HG02973 (cell line): Measurements from ENCODE around the gene ZNF354B.
"Not testable (repeated sequence)": the region's sequence is repeated elsewhere in the genome, so short reads cannot be mapped to it uniquely, and the experiment has no call there.

Source experiments
- ATAC-seq: cut with Tn5 transposase; IDR thresholded peaks from one replicate; pipeline ENCODE4 v1.9.1; 2021; ENCODE audit warnings: moderate library complexity; ENCODE audit not compliant: unreplicated experiment

ZNF354B gene

GRCh38 chr5:178859625-178860521 is at the start of gene ZNF354B:
TSS of gene ZNF354B (plus strand) at chr5:178859953. CDS start at chr5:178861048, 1,095 bp downstream.
- peak; percentile 99 for ATAC-seq

GRCh38 chr5:178817506-178817905 is 42.2 kb upstream of the ZNF354B start:
- no peak for ATAC-seq

DNA sequence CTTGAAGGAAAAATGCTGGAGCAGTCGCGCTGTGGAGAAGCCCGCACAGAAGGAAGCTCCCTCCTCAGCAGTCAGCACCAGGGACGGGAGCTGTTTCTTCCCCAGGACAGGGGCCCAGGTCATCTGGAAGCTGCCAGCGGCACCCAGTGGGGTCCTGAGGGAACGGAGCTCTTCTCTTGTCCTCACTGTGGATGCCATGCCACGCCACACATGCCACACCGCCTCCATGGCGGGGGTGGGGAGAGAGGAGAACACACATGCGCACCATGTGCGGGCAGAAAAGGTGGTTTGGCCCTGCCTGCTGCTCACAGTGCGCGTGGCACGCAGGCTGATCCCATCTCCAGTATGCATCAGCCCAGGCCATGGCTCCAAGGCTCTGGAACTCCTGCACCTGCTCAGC is 41.7 kb upstream of the ZNF354B start:
- no peak for ATAC-seq

- no peak for ATAC-seq
Measured at GRCh38 chr5:178820001-178820400, 39.8 kb upstream of the ZNF354B start.

GRCh38 chr5:178825444-178825843 is 34.3 kb upstream of the ZNF354B start:
- ATAC-seq = no peak

- no peak for ATAC-seq
Measured at GRCh38 chr5:178826216-178826615, 33.5 kb upstream of the ZNF354B start.

GRCh38 chr5:178827636-178828035 is 32.1 kb upstream of the ZNF354B start:
- no peak for ATAC-seq

- no peak for ATAC-seq
Measured at GRCh38 chr5:178831049-178831448, 28.7 kb upstream of the ZNF354B start.

- no peak for ATAC-seq
Measured at GRCh38 chr5:178832618-178833201, 27.0 kb upstream of the ZNF354B start.

GRCh38 chr5:178836628-178837027 is 23.1 kb upstream of the ZNF354B start:
- ATAC-seq = no peak

DNA sequence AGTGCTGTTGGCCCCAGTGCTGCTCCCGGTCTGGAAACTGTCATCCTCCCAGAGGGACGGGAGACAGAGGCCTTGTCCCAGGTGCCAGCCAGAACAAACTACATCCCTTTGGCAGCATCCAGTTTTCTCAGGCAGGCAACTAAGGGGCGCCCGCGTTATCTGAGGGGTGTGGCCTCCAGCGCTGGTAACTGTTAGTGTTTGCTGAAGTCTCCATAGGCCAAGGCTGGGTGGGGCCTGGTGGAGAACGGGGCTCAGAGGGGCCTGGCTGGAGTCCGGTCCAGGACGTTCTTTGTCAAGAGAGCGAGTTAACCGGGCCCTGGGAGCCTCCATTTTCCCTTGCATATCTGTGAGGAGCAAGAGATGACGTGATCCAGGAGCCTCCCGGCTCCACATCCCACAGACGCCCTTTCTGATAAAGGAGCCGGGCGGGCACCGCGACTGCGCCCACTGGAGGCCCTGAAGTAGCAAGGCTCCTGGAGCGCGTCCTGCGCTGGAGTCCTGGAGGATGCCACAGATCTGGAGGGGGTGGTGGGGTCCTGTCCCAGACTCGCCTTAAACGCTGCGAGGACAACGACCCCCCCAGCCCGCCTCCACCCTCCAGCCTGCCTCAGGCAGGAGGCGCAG is 20.9 kb upstream of the ZNF354B start:
- ATAC-seq = not testable (repeated sequence)

GRCh38 chr5:178839319-178839704 is 20.4 kb upstream of the ZNF354B start:
- no peak for ATAC-seq

- not testable (repeated sequence) for ATAC-seq
Measured at GRCh38 chr5:178840399-178840798, 19.4 kb upstream of the ZNF354B start.

DNA sequence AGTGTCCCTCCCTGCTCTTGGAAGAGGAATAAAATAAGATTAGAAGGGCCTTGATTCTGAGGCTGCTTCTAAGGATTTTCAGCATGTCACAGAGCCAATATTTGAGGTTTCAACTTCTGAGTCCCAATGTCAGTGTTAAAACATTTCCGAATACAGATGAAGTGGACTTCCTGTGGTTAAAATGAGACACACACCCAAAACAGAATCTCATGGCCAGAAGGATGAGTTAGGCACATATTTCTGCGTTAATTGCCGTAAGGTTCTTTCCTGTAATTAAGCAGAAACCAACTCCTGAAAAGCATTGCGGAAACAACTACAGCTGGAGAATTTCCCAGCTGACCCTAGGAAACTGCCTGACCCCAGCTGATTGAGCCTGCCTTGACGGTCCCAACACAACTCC is 10.4 kb upstream of the ZNF354B start:
- ATAC-seq = no peak

GRCh38 chr5:178851951-178852350 is 7.8 kb upstream of the ZNF354B start:
- ATAC-seq = no peak

- ATAC-seq = no peak
Measured at GRCh38 chr5:178854284-178854683, 5.5 kb upstream of the ZNF354B start.

- ATAC-seq = not testable (repeated sequence)
Measured at GRCh38 chr5:178860615-178861014, 862 bp downstream of the ZNF354B start.

- ATAC-seq = no peak
Measured at GRCh38 chr5:178861627-178862026, 1.9 kb downstream of the ZNF354B start.

DNA sequence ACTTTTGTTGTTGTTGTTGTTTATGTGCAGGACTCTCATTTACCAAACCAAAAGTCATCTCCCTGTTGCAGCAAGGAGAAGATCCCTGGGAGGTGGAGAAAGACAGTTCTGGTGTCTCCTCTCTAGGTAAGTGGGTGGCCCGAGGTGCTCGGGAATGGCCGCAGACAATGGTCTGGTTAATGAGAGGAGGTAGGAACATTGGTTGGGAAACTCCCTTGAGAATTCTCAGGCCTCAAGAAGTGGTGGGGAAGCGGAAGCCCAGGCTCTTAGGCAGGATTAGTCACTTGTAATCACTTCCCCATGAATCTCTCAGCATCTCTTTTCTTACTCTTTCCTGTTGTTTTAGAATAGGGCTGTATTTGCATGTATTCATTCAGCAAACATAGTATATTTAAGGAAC is 7.2 kb downstream of the ZNF354B start:
- ATAC-seq = no peak

- no peak for ATAC-seq
Measured at GRCh38 chr5:178869577-178869976, 9.8 kb downstream of the ZNF354B start.

- ATAC-seq = no peak
Measured at GRCh38 chr5:178870411-178870810, 10.7 kb downstream of the ZNF354B start.

DNA sequence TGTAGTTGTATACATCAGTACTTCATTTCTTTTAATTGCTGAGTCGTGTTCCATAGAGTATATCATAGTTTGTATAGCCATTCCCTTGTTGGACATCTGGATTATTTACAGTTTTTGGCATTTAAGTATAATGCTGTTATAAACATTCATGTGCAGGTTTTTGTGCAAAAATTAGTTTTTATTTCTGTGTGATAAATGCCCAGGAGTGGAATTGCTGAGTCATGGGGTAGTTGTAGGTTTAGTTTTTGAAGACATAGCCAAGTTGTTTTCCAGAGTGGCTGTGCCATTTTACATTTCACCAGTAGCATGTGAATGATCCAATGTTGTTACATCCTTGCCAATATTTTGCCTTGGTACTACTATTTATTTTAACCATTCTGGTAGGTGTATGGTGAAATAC is 12.5 kb downstream of the ZNF354B start:
- ATAC-seq = no peak
